ENCODE measurements around the gene KCTD11. TPM values are rescaled to one million over a fixed set of nuclear protein-coding genes. Genes with fewer than 3 reads are reported as not detected.

The KCTD11 gene
- total and polyA plus RNA-seq, 7 donors = 2.9 to 13.2 (median 5.1) TPM

- peaks cover 2% of the 10 kb centered on the region for H3K4me1 ChIP-seq
- DNase-seq (no peak), ATAC-seq (no peak)
- WGBS, 3 donors = 85 to 92% (median 88%) methylated on average over 22 of the region's 22 CpGs
- TF ChIP-seq CTCF (IDR thresholded peaks at IDR 0.05) = no peak
- no peaks in the 10 kb centered on the region for H3K9me3 ChIP-seq
- H3K36me3 ChIP-seq (ENCODE audit: insufficient read depth in 1 of 2, low read depth in 1 of 2) = peaks cover 17 to 94% of the 10 kb centered on the region in 2 donors
- H3K27me3 ChIP-seq (ENCODE audit: insufficient read depth in 3 of 3, low read length in 2 of 3) = no peaks in the 10 kb centered on the region
- intact Hi-C loops (cut with DNase I) = no loop called here
- H3K4me3 ChIP-seq = no peak overlapping the region
- no peak overlapping the region for H3K27ac ChIP-seq
Observed at GRCh38 chr17:7322520-7323194, 29.3 kb upstream of the KCTD11 start.

GRCh38 chr17:7323731-7324437, 28.1 kb upstream of the KCTD11 start:
- intact Hi-C loops (cut with DNase I) = no loop called here
- H3K4me1 ChIP-seq = peaks cover 12% of the 10 kb centered on the region
- DNase-seq (peak; percentile 55 to 78), ATAC-seq (peak in 3 of 4 donors; percentile 13 to 64 (median 43))
- no peak overlapping the region for H3K27ac ChIP-seq
- no peak overlapping the region for H3K4me3 ChIP-seq
- no peaks in the 10 kb centered on the region for H3K27me3 ChIP-seq (ENCODE audit: insufficient read depth in 3 of 3, low read length in 2 of 3)
- peaks cover 14 to 82% of the 10 kb centered on the region in 2 donors for H3K36me3 ChIP-seq (ENCODE audit: insufficient read depth in 1 of 2, low read depth in 1 of 2)
- no peaks in the 10 kb centered on the region for H3K9me3 ChIP-seq
- TF ChIP-seq CTCF (IDR thresholded peaks at IDR 0.05) = peak; percentile 68
- WGBS, 3 donors = 66 to 67% (median 66%) methylated on average over 36 to 39 of the region's 39 CpGs

GRCh38 chr17:7324438-7324779, 27.6 kb upstream of the KCTD11 start:
- Histone ChIP-seq H3K9me3 (no peaks in the 10 kb centered on the region), H3K27me3 (ENCODE audit: insufficient read depth in 3 of 3, low read length in 2 of 3) (no peaks in the 10 kb centered on the region), H3K4me3 (no peak overlapping the region), H3K36me3 (ENCODE audit: insufficient read depth in 1 of 2, low read depth in 1 of 2) (peaks cover 11 to 77% of the 10 kb centered on the region in 2 donors), H3K4me1 (peaks cover 12% of the 10 kb centered on the region), H3K27ac (no peak overlapping the region)
- no peak for TF ChIP-seq CTCF (IDR thresholded peaks at IDR 0.05)
- DNase-seq (no peak), ATAC-seq (no peak)
- intact Hi-C loops (cut with DNase I) = no loop called here
- 81 to 89% (median 88%) methylated on average over 3 of the region's 3 CpGs for WGBS, 3 donors

- H3K9me3 ChIP-seq = no peaks in the 10 kb centered on the region
- no peak for ATAC-seq
- H3K27ac ChIP-seq = no peak overlapping the region
- no peaks in the 10 kb centered on the region for H3K27me3 ChIP-seq (ENCODE audit: insufficient read depth in 3 of 3, low read length in 2 of 3)
- no peak for TF ChIP-seq CTCF (IDR thresholded peaks at IDR 0.05)
- peaks cover 11 to 70% of the 10 kb centered on the region in 2 donors for H3K36me3 ChIP-seq (ENCODE audit: insufficient read depth in 1 of 2, low read depth in 1 of 2)
- no peak overlapping the region for H3K4me3 ChIP-seq
- peaks cover 12% of the 10 kb centered on the region for H3K4me1 ChIP-seq
- intact Hi-C loops (cut with DNase I) = no loop called here
- no peak for DNase-seq
- WGBS, 3 donors = 90 to 93% (median 92%) methylated on average over 16 to 19 of the region's 19 CpGs
Observed at GRCh38 chr17:7325031-7325528, 26.9 kb upstream of the KCTD11 start.

All from psoas muscle (tissue), 8 donors.